Colonic mucosa (tissue), 4 donors: Measurements from ENCODE around the gene PPP1R7. TPM values are rescaled to one million over a fixed set of nuclear protein-coding genes. Genes with fewer than 3 reads are reported as not detected.

ENCODE experiments used
- DNase-seq: peaks from one replicate; pipeline ENCODE4 v3.0.0-alpha.2; 2020
- H3K27ac ChIP-seq: fragments of 200-600 bp; one replicate; pipeline ENCODE4 v1.8.0; 2021
- H3K27me3 ChIP-seq: fragments of 200-600 bp; one replicate; pipeline ENCODE4 v1.8.0; 2021
- H3K36me3 ChIP-seq: fragments of 200-600 bp; one replicate; pipeline ENCODE4 v1.8.0; 2021
- H3K4me1 ChIP-seq: fragments of 200-600 bp; one replicate; pipeline ENCODE4 v1.8.0; 2021; ENCODE audit warnings: mild to moderate bottlenecking
- H3K4me3 ChIP-seq: fragments of 200-600 bp; one replicate; pipeline ENCODE4 v1.8.0; 2021
- H3K9ac ChIP-seq, 2 donors: one replicate each; pipeline ENCODE4 v1.7.0; 2013; ENCODE audit warnings: control low read depth in 2 of 2, low read depth in 2 of 2, low read length in 2 of 2
- H3K9me3 ChIP-seq: fragments of 200-600 bp; one replicate; pipeline ENCODE4 v1.8.0; 2021
- intact Hi-C: fragments of 100-400 bp; cut with DNase I; formaldehyde crosslinking; loops from one replicate; pipeline ENCODE4 v1.14.1; 2022
- total RNA-seq, 2 donors: library from RNA; stranded (reverse); fragmentation: NEBNext Ultra II Directional in 1 of 2; extraction: Animal tissue kit (Norgen Biotek cat#: 25700) in 1 of 2; gene quantifications; one replicate each; pipeline ENCODE4 v1.2.1, GENCODE V29; 2021
- TF ChIP-seq, protein P1 (sequence below): fragments of 200-600 bp; IDR thresholded peaks from one replicate; pipeline ENCODE4 v1.8.0; 2022; ENCODE audit warnings: antibody characterized with exemption, mild to moderate bottlenecking
- donor health status: healthy.
- donor health status: DM: no; HTN: no; CAD: no.
- donor health status: DM: no; HTN: no; CAD: no.

Gene PPP1R7
- total RNA-seq, 2 donors from 2014 or later, result 74.7 to 77.8 TPM

DNA sequence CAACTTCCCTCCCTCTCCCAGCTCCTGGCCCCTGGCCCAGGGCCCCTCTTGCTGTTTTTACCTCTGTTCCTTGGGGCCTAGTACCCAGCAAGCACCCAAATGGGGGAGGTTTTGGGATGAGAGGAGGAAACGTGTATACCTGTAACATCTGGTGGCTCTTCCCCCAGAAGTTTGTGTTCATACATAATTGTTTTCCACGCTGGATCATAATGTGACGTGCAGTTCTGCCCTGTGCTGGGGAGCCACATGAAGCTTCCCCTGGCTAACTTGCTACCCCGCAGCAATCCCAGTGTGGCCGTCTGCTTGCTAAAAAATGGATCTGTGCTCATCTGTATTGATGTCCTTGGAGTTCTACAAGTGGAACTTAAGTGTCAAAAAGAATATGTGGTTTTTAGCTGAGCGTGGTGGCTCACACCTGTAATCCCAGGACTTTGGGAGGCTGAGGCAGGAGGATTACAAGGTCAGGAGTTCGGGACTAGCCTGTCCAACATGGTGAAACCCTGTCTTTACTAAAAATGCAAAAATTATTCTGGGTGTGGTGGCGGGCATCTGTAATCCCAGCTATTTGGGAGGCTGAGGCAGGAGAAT lies 74.7 kb downstream of the PPP1R7 start:
- Histone ChIP-seq H3K9me3 (no peaks in the 10 kb centered on the region), H3K9ac (no peak overlapping the region), H3K4me1 (no peaks in the 10 kb centered on the region), H3K36me3 (peaks cover 9% of the 10 kb centered on the region), H3K4me3 (no peak overlapping the region), H3K27me3 (no peaks in the 10 kb centered on the region), H3K27ac (no peak overlapping the region)
- TF ChIP-seq, protein P1, sequence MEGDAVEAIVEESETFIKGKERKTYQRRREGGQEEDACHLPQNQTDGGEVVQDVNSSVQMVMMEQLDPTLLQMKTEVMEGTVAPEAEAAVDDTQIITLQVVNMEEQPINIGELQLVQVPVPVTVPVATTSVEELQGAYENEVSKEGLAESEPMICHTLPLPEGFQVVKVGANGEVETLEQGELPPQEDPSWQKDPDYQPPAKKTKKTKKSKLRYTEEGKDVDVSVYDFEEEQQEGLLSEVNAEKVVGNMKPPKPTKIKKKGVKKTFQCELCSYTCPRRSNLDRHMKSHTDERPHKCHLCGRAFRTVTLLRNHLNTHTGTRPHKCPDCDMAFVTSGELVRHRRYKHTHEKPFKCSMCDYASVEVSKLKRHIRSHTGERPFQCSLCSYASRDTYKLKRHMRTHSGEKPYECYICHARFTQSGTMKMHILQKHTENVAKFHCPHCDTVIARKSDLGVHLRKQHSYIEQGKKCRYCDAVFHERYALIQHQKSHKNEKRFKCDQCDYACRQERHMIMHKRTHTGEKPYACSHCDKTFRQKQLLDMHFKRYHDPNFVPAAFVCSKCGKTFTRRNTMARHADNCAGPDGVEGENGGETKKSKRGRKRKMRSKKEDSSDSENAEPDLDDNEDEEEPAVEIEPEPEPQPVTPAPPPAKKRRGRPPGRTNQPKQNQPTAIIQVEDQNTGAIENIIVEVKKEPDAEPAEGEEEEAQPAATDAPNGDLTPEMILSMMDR, result no peak
- intact Hi-C loops, result no loop called here
- DNase-seq, result no peak

DNA sequence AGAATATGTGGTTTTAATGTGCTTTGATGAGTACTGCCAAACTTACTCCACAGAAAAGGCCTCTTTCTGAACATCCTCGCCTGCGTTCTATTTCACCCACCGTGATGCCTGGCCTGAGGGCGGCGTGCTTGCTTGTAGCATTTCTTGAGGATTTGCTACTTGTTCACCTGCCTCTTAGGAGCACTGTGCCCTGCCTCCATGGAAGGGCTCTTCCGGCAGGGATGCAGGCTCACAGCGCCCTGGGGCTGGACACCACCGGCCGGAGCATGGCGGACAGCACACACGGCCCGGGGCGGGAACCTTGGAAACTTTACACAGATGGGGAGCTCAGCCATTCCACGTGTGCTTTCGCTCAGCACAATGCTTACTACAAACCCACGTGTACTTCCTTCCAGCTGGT lies 75.3 kb downstream of the PPP1R7 start:
- H3K9me3 ChIP-seq, result no peaks in the 10 kb centered on the region
- no peaks in the 10 kb centered on the region for H3K4me1 ChIP-seq
- DNase-seq, result no peak
- TF ChIP-seq, protein P1, result no peak
- H3K36me3 ChIP-seq, result peaks cover 15% of the 10 kb centered on the region
- no peaks in the 10 kb centered on the region for H3K27me3 ChIP-seq
- intact Hi-C loops, result no loop called here
- no peak overlapping the region for H3K9ac ChIP-seq
- H3K4me3 ChIP-seq, result no peak overlapping the region
- no peak overlapping the region for H3K27ac ChIP-seq

DNA sequence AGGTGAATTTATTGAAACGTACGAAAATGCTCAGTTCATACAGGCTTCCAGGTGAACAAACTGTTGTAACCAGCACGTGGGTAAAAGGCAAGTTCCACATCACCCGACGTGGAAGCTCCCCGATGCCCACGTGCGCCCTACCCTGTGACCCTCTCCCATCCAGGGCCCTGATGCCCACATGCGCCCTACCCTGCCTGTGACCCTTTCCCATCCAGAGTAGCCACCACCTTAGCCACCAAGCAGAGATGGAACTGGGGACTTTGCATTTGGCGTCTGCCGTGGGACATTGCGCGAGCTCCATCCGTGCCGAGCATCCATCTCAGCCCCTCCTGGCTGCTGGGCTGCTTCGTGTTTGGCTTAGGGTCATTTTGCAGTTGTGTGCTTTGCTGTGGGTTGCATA lies 75.7 kb downstream of the PPP1R7 start:
- no peaks in the 10 kb centered on the region for H3K9me3 ChIP-seq
- no peak overlapping the region for H3K27ac ChIP-seq
- no peak overlapping the region for H3K9ac ChIP-seq
- H3K36me3 ChIP-seq, result peaks cover 17% of the 10 kb centered on the region
- no peak for DNase-seq
- no peaks in the 10 kb centered on the region for H3K4me1 ChIP-seq
- TF ChIP-seq, protein P1, result no peak
- H3K4me3 ChIP-seq, result no peak overlapping the region
- no peaks in the 10 kb centered on the region for H3K27me3 ChIP-seq
- intact Hi-C loops, result no loop called here

DNA sequence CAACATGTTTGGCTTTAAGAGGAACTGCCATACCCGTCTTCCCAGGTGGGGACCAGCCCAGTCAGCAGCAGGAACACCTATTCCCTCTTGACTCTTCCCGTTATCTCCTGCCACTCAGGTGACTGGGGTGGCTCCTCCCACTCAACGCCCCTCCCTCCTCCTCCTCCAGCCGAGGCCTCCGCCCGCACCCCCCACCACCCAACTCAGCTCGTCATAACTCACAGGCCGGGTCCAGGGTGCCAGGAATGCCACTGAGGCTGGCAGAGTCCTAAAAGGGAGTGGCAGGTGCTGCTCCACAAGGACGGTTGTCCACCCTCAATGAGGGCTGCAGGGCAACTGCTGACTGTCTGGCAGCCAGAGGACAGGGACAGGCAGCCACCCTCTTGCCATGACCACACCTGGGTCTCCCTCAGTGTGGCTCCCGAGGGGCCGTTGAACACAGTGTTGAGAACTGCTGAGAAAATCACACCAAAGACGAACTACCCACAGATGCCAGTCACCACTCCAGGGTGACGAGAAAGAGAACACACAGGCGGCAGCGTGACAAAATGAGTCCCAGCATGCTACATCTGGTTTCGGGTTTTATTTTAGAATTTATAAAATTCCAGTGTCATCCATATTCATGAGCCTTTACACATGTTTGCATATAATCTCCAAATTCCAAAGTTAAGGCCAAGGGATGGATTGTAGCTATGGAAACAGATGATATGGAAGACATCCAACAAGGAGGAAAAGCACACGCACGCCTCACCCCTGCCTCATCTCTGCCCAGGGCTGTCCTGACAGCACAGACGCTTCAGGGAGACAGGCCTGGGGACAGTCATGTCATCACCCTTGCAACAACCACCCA lies 76.7 kb downstream of the PPP1R7 start:
- Histone ChIP-seq H3K9me3 (no peaks in the 10 kb centered on the region), H3K36me3 (peaks cover 17% of the 10 kb centered on the region), H3K4me1 (no peaks in the 10 kb centered on the region), H3K27me3 (no peaks in the 10 kb centered on the region), H3K9ac (no peak overlapping the region), H3K4me3 (no peak overlapping the region), H3K27ac (no peak overlapping the region)
- intact Hi-C loops, result no loop called here
- TF ChIP-seq, protein P1, result no peak
- DNase-seq, result no peak

DNA sequence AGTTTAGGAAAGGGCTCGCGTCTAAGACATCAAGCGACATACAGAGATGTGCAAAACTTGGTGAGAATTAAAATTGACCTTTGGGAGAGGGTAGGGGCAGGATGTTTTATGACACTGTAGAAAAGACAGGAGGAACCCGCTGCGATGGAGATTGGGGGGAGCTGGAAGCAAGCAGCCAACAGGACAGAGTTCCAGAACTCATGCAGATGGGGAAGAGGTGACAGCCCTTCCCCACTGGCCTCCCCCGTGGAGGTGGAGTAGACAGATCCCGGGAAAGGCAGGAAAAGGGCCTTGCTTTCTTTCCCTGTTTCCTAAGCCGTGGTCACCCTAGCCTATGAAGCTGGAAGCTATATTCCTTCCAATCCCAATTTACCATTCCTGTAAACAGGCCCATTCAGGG lies 77.3 kb downstream of the PPP1R7 start:
- Histone ChIP-seq H3K9me3 (no peaks in the 10 kb centered on the region), H3K36me3 (peaks cover 20% of the 10 kb centered on the region), H3K4me1 (no peaks in the 10 kb centered on the region), H3K4me3 (no peak overlapping the region), H3K27ac (no peak overlapping the region), H3K9ac (no peak overlapping the region), H3K27me3 (no peaks in the 10 kb centered on the region)
- no peak for DNase-seq
- TF ChIP-seq, protein P1, result no peak
- intact Hi-C loops, result no loop called here
